Left lung (tissue), 10 donors: ENCODE measurements around the gene DHX38. TPM values are rescaled to one million over a fixed set of nuclear protein-coding genes. Genes with fewer than 3 reads are reported as not detected.
"Not testable (repeated sequence)": the region's sequence is repeated elsewhere in the genome, so short reads cannot be mapped to it uniquely, and the experiment has no call there.

Experiments
- ATAC-seq: fragments of 200-7000 bp; cut with Tn5 transposase; one replicate; pipeline ENCODE4 v1.9.1; 2020; ENCODE audit warnings: moderate library complexity
- DNase-seq, 4 donors: peaks; one replicate each; pipeline ENCODE4 v3.0.0-alpha.2; 2013 to 2020
- H3K27ac ChIP-seq, 2 donors: fragments of 200-600 bp; sonication (generic) in 1 of 2; one replicate each; pipeline versions ENCODE4 v1.5.0 to v1.8.0; 2020 to 2021
- H3K27me3 ChIP-seq, 2 donors: fragments of 200-600 bp; sonication (generic) in 1 of 2; one replicate each; pipeline versions ENCODE4 v1.5.0 to v1.8.0; 2020 to 2021
- H3K36me3 ChIP-seq, 2 donors: fragments of 200-600 bp; sonication (generic) in 1 of 2; one replicate each; pipeline versions ENCODE4 v1.5.0 to v1.8.0; 2020 to 2021
- H3K4me1 ChIP-seq, 2 donors: fragments of 200-600 bp; one replicate each; pipeline ENCODE4 v1.8.0; 2021
- H3K4me3 ChIP-seq, 2 donors: fragments of 200-600 bp; sonication (generic) in 1 of 2; one replicate each; pipeline versions ENCODE4 v1.5.0 to v1.8.0; 2020 to 2021; ENCODE audit warnings: mild to moderate bottlenecking in 1 of 2
- H3K9me3 ChIP-seq, 2 donors: fragments of 200-600 bp; sonication (generic) in 1 of 2; one replicate each; pipeline versions ENCODE4 v1.5.0 to v1.8.0; 2020 to 2021
- intact Hi-C, 2 donors: fragments of 100-400 bp; cut with DNase I; formaldehyde crosslinking; loops; one replicate each; pipeline versions ENCODE4 v1.11.2 to v1.14.2; 2022
- polyA plus RNA-seq, 6 donors: library from polyadenylated mRNA; unstranded; fragments of 120-200 nt; gene quantifications; one replicate each; pipeline ENCODE4 v1.2.1, GENCODE V29; 2013; ENCODE audit not compliant: insufficient read length in 6 of 6
- total RNA-seq, 2 donors: library from RNA; stranded (reverse); fragmentation: NEBNext Ultra II Directional; extraction: Animal tissue kit (Norgen Biotek cat#: 25700); gene quantifications; one replicate each; pipeline ENCODE4 v1.2.1, GENCODE V29; 2021
- TF ChIP-seq, protein P1 (sequence below), 2 donors: fragments of 200-600 bp; sonication (generic) in 1 of 2; IDR thresholded peaks; one replicate each; pipeline versions ENCODE4 v1.5.0 to v1.8.0; 2021; ENCODE audit warnings: antibody characterized with exemption in 2 of 2
- donor health status: DM: no; HTN: yes; CAD: no.
- donor health status: DM: no; HTN: no; CAD: no.

The DHX38 gene
- total and polyA plus RNA-seq, 8 donors: 41.5 to 81.6 (median 75.4) TPM

DNA sequence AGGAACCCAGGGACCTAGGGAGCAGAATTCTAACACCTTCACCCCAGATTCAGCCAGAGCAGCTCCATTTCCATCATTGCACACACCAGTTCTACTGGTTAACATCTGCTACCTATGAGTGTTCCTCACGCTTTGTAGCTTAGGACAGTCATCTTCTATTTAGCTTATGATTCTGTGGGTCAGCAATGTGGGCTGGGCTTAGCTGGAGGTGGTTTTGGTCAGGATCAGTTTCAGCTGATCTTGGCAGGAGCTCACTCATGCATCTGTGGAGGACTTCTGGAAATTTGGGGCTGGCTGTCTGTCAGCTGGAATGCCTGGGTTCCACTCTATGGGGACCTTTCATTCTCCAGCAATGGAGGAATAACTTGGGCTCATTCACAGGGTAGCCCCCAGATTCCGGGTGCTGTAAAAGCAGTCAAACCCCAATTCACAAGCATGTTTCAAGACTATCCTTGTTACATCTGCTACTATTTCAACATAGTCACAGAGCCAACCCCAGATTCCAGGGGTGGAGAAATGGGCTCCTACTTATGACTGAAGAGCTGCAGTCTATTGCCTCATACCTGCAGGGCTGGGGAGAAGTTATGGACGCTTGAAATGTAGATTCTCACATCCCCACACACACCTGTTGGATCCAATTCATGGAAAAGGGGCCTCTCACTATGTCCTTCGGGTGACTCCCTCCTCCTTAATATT lies 42.7 kb upstream of the DHX38 start:
- intact Hi-C loops: no loop called here
- H3K4me1 ChIP-seq: peaks cover 0 to 46% of the 10 kb centered on the region in 2 donors
- peak overlapping the region in 1 of 2 donors; percentile 80 for H3K27ac ChIP-seq
- H3K9me3 ChIP-seq: peaks cover 0 to 16% of the 10 kb centered on the region in 2 donors
- DNase-seq (no peak), ATAC-seq (peak; percentile 75)
- no peak overlapping the region for H3K4me3 ChIP-seq
- H3K27me3 ChIP-seq: no peaks in the 10 kb centered on the region
- TF ChIP-seq, protein P1, sequence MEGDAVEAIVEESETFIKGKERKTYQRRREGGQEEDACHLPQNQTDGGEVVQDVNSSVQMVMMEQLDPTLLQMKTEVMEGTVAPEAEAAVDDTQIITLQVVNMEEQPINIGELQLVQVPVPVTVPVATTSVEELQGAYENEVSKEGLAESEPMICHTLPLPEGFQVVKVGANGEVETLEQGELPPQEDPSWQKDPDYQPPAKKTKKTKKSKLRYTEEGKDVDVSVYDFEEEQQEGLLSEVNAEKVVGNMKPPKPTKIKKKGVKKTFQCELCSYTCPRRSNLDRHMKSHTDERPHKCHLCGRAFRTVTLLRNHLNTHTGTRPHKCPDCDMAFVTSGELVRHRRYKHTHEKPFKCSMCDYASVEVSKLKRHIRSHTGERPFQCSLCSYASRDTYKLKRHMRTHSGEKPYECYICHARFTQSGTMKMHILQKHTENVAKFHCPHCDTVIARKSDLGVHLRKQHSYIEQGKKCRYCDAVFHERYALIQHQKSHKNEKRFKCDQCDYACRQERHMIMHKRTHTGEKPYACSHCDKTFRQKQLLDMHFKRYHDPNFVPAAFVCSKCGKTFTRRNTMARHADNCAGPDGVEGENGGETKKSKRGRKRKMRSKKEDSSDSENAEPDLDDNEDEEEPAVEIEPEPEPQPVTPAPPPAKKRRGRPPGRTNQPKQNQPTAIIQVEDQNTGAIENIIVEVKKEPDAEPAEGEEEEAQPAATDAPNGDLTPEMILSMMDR (IDR thresholded peaks at IDR 0.05): no peak
- no peaks in the 10 kb centered on the region for H3K36me3 ChIP-seq

DNA sequence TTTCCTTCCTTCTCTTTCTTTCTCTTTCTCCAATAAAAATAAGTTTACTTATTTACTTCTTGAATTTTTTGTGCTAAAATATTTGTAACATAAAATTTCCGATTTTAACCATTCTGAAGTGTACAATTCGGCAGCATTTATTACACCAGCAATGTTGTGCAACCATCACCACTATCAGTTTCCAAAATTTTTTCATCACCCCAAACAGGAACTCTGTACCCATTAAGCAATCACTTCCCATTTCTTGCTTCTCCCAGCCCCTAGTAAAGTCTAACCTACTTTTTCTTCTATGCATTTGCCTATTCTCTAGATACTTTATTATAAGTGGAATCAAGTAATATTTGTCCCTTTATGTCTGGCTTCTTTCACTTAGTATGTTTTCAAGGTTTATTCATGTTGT lies 41.8 kb upstream of the DHX38 start:
- TF ChIP-seq, protein P1 (IDR thresholded peaks at IDR 0.05): no peak
- DNase-seq (no peak), ATAC-seq (no peak)
- intact Hi-C loops: no loop called here
- H3K36me3 ChIP-seq: no peaks in the 10 kb centered on the region
- peaks cover 0 to 49% of the 10 kb centered on the region in 2 donors for H3K4me1 ChIP-seq
- H3K9me3 ChIP-seq: peaks cover 0 to 16% of the 10 kb centered on the region in 2 donors
- peak overlapping the region in 1 of 2 donors; percentile 80 for H3K27ac ChIP-seq
- H3K27me3 ChIP-seq: no peaks in the 10 kb centered on the region
- no peak overlapping the region for H3K4me3 ChIP-seq

- ATAC-seq, DNase-seq, H3K36me3 ChIP-seq, H3K9me3 ChIP-seq, H3K4me3 ChIP-seq, H3K27me3 ChIP-seq, intact Hi-C loops: not testable (repeated sequence)
- Histone ChIP-seq H3K27ac (peak within 1 kb of the TSS in 1 of 2 donors; percentile 80), H3K4me1 (peaks cover 0 to 49% of the 10 kb centered on the region in 2 donors)
Observed at GRCh38 chr16:72054254-72054847, 39.3 kb upstream of the DHX38 start, which contains the start of gene HP. Gene HP, plus strand, starts transcription at chr16:72054505. Its CDS starts 148 bp downstream, at chr16:72054653.

DNA sequence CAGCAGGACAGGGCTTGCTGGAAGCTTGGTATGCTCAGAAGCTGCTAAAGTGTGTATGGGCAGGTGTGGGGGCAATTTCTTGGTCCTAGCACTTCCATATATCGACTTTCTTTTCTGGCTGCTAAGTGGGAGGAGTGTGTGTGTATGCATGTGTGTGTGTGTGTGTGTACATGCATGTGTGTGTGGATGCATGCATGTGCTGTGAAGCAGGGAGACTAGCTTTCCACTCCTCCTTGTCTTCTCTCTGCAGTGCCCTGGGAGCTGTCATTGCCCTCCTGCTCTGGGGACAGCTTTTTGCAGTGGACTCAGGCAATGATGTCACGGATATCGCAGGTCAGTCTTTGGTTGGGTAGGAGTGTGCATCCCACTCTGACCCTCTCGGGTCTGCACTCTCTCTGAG lies 37.7 kb upstream of the DHX38 start:
- ATAC-seq: no peak
- peaks cover 0 to 6% of the 10 kb centered on the region in 2 donors for H3K36me3 ChIP-seq
- no peaks in the 10 kb centered on the region for H3K27me3 ChIP-seq
- no peak overlapping the region for H3K27ac ChIP-seq
- TF ChIP-seq, protein P1 (IDR thresholded peaks at IDR 0.05): no peak
- intact Hi-C loops: no loop called here
- no peaks in the 10 kb centered on the region for H3K9me3 ChIP-seq
- no peak for DNase-seq
- H3K4me1 ChIP-seq: peaks cover 0 to 44% of the 10 kb centered on the region in 2 donors
- H3K4me3 ChIP-seq: no peak overlapping the region

DNA sequence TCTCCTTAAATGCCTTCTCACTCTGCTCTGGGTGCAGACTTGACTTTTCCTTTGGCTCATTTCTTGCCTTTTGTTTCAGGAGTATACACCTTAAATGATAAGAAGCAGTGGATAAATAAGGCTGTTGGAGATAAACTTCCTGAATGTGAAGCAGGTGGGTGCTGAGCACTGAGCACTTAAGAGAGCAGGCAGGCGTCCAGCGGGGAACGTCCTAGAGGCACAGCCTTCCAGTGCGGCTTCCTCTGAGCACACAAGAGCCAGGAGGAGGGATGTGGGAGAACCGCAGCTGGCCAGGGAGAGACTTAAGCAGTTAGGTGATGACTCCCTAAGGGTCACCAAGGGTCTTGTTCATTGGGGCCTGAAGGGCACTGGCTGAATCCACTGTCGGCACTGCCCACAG lies 36.3 kb upstream of the DHX38 start:
- H3K27ac ChIP-seq, H3K36me3 ChIP-seq, H3K4me3 ChIP-seq, DNase-seq, H3K27me3 ChIP-seq, intact Hi-C loops, H3K9me3 ChIP-seq: not testable (repeated sequence)
- ATAC-seq: peak; percentile 72
- H3K4me1 ChIP-seq: peaks cover 0 to 30% of the 10 kb centered on the region in 2 donors

- H3K4me3 ChIP-seq, intact Hi-C loops, H3K36me3 ChIP-seq, H3K27me3 ChIP-seq, DNase-seq, H3K27ac ChIP-seq, H3K9me3 ChIP-seq: not testable (repeated sequence)
- H3K4me1 ChIP-seq: peaks cover 0 to 16% of the 10 kb centered on the region in 2 donors
- ATAC-seq: peak; percentile 75
Observed at GRCh38 chr16:72059060-72059459, 34.6 kb upstream of the DHX38 start.
